ENCODE measurements around the gene PIM3. TPM values are rescaled to one million over a fixed set of nuclear protein-coding genes. Genes with fewer than 3 reads are reported as not detected.

PIM3 gene
- total and polyA plus RNA-seq, 10 of the 15 experiments (the other 5 are each of a cell fraction or from before 2014, with no cell fraction given): 0.31 to 60.8 (median 12.4) TPM

DNA sequence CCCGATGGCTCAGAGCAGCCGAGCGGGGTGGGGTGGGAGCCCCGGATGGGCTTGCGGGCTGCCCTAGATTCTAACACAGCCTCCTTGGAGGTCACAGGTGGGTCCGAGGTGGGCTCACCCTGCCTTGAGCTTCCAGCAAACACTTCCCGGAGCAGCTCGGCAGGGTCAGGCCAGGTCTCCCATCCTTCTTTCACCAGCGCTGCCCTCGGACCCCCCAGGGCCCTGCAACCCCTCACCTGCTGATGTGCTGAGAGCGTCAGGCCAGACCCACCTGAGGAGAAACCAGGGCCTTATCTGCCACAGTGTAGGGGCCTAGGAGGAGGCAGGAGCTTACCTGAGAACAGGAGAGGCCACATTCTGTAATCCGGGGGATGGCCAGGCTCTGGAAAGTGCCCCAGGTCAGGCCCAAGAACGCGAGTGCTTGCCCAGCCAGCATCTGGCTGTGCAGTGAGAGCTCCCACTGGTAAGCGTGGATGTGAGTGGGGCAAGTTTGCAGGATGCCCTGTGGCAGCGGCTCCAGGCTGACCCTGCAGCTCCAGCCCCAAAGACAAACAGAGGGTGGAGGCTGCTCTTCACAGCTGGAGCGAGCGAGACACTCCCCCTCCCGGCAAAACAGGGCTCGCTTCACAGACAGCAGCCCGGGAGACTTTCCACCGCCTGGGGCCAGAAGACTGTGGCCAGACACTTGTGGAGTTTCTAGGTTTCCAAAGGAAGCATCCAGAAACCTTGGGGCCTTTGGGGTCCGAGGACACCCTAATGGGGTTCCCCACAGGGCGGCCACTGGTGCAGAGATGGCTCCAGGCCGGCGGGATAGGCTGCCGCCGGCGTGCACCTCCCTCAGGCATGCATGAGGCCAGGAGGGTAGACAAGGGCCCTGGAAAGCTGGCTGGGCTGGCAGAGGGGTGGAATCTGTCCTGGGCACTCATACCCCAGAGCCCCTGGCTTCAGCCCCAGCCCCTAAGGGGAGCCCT, 51.9 kb downstream of the PIM3 start, which contains the start of gene IL17REL:
Gene IL17REL, minus strand, starts transcription at position 555 of the 971 bp plus-strand sequence. Its CDS starts 119 bp downstream, at position 436.
- no peak for DNase-seq (ENCODE audit: low read depth, low spot score)
- FAIRE-seq: no peak
- Histone ChIP-seq H3K27ac (ENCODE audit: control insufficient read depth, insufficient read depth) (no peak within 1 kb of the TSS; the same call in 1 of the 2 replicates), H3K4me1 (ENCODE audit: control insufficient read depth, insufficient read depth, low read length) (peaks cover 31% of the 10 kb centered on the region), H3K9ac (ENCODE audit: control insufficient read depth, insufficient read depth, low read length) (peak within 1 kb of the TSS; percentile 54; the same call in 1 of the 2 replicates), H3K4me2 (ENCODE audit: control insufficient read depth, insufficient read depth) (peak within 1 kb of the TSS; percentile 30; the same call in 1 of the 2 replicates), H3K4me3 (no peak within 1 kb of the TSS), H3K36me3 (ENCODE audit: control insufficient read depth in 2 of 2, insufficient read depth in 2 of 2, low read length in 1 of 2) (no peaks in the 10 kb centered on the region), H2AFZ (ENCODE audit: control insufficient read depth, low read depth, low read length) (no peak within 1 kb of the TSS; the same call in 1 of the 2 replicates), H3K79me2 (ENCODE audit: control insufficient read depth, insufficient read depth, low read length) (no peaks in the 10 kb centered on the region), H3K9me3 (replicated peaks; ENCODE audit: control insufficient read depth, insufficient read depth, low read length) (no peaks in the 10 kb centered on the region), H4K20me1 (ENCODE audit: control insufficient read depth, insufficient read depth) (no peaks in the 10 kb centered on the region), H3K27me3 (replicated peaks in 1 of 2; ENCODE audit: control insufficient read depth in 2 of 2, insufficient read depth in 2 of 2, low read length in 1 of 2) (no peaks in the 10 kb centered on the region; a peak in 1 of 4 replicates)
- ATAC-seq: no peak
- BruUV-seq (replicated peaks): no TSS peak
- in situ Hi-C loops (cut with MboI): no loop called here
- RAD21 ChIA-PET (ENCODE audit: unreplicated experiment): interaction anchor here (2.1 kb wide), 1 partner anchor 18 kb away, joined by 5 read pairs; no protein-coding TSS in a partner anchor
- SMC1A ChIA-PET (ENCODE audit: uncharacterized antibody, unreplicated experiment): no interaction called here
- CTCF ChIA-PET: interaction anchor here (3.0 kb wide), 1 partner anchor 82 kb away, joined by 11 read pairs; no protein-coding TSS in a partner anchor
- TF ChIP-seq, protein P1, sequence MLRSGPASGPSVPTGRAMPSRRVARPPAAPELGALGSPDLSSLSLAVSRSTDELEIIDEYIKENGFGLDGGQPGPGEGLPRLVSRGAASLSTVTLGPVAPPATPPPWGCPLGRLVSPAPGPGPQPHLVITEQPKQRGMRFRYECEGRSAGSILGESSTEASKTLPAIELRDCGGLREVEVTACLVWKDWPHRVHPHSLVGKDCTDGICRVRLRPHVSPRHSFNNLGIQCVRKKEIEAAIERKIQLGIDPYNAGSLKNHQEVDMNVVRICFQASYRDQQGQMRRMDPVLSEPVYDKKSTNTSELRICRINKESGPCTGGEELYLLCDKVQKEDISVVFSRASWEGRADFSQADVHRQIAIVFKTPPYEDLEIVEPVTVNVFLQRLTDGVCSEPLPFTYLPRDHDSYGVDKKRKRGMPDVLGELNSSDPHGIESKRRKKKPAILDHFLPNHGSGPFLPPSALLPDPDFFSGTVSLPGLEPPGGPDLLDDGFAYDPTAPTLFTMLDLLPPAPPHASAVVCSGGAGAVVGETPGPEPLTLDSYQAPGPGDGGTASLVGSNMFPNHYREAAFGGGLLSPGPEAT (IDR thresholded peaks at IDR 0.05; ENCODE audit: low read depth): no peak
- TF ChIP-seq YBX1 (IDR thresholded peaks at IDR 0.05): no peak
- no peak for TF ChIP-seq EED (IDR thresholded peaks at IDR 0.05; ENCODE audit: low read depth)
- no peak for TF ChIP-seq RCOR1 (conservative IDR thresholded peaks at IDR 0.05; ENCODE audit: low read depth, low read length)
- TF ChIP-seq NFIC (IDR thresholded peaks at IDR 0.05; ENCODE audit: low read depth, low read length): no peak
- no peak for TF ChIP-seq BCL11A (IDR thresholded peaks at IDR 0.05; ENCODE audit: low read depth, low read length)
- TF ChIP-seq CREB1 (IDR thresholded peaks at IDR 0.05; ENCODE audit: low read depth): no peak
- TF ChIP-seq, protein P2, sequence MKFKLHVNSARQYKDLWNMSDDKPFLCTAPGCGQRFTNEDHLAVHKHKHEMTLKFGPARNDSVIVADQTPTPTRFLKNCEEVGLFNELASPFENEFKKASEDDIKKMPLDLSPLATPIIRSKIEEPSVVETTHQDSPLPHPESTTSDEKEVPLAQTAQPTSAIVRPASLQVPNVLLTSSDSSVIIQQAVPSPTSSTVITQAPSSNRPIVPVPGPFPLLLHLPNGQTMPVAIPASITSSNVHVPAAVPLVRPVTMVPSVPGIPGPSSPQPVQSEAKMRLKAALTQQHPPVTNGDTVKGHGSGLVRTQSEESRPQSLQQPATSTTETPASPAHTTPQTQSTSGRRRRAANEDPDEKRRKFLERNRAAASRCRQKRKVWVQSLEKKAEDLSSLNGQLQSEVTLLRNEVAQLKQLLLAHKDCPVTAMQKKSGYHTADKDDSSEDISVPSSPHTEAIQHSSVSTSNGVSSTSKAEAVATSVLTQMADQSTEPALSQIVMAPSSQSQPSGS (IDR thresholded peaks at IDR 0.05; ENCODE audit: low read length): no peak
- TF ChIP-seq CHD4 (IDR thresholded peaks at IDR 0.05): no peak
- TF ChIP-seq RELA (IDR thresholded peaks at IDR 0.05; ENCODE audit: borderline replicate concordance, partially characterized antibody): no peak
- 84% methylated on average over 29 of the region's 29 CpGs for WGBS (ENCODE audit: insufficient coverage, insufficient replicate concordance, low lambda C conversion rate, missing lambda C conversion rate)
- POLR2A ChIA-PET: interaction anchor here (0.9 to 1.4 kb wide), 3 partner anchors 41 to 52 kb away, joined by 3 to 14 read pairs (median 3); no protein-coding TSS in a partner anchor
- intact Hi-C loops (cut with micrococcal nuclease; ENCODE audit: unreplicated experiment): no loop called here

Small RNA genes lying within 50 kb of the gene (microRNA-seq; reads per million reads assigned to microRNA genes)
- 1.1 reads per million for gene MIR6821

Small RNA genes lying within 50 kb of the gene (small RNA-seq; reads per million reads assigned to genes)
- gene MIR6821: 0.16 reads per million

Other genes starting within 250 kb of the PIM3 start
Only the 7 nearest of the 11 such genes appear.
- gene ZBED4, start 106.9 kb upstream of the PIM3 start, total RNA-seq (2014; rRNA removed): 14.1 and 14.7 TPM in 2 replicates
- gene ZBED4, start 106.9 kb upstream of the PIM3 start, total RNA-seq (2014; rRNA removed; fragmentation: Illumina TruSeq; extraction: Trizol): 9.0 and 9.9 TPM in 2 replicates
- 21.2 and 21.6 TPM in 2 replicates for gene ZBED4, start 106.9 kb upstream of the PIM3 start, total RNA-seq (2021)
- 3.9 and 6.1 TPM in 2 replicates for gene ZBED4, start 106.9 kb upstream of the PIM3 start, polyA plus RNA-seq (2011; rRNA removed)
- gene ZBED4, start 106.9 kb upstream of the PIM3 start, polyA plus RNA-seq (2014; fragmentation: Illumina TruSeq; extraction: Trizol): 10.6 and 14.9 TPM in 2 replicates
- 1 to 10 TPM; 2.3 to 2.7 TPM for gene ZBED4, start 106.9 kb upstream of the PIM3 start, polyA plus RNA-seq (2014; fragmentation: Nextera tagmentation; extraction: Ambion mirVana)
- gene ZBED4, start 106.9 kb upstream of the PIM3 start, polyA plus RNA-seq (2014; rRNA removed): 10.6 and 11.0 TPM in 2 replicates
- gene ZBED4, start 106.9 kb upstream of the PIM3 start, polyA plus RNA-seq (2016; fragmentation: Nextera tagmentation; extraction: Ambion mirVana): 10 to 100 TPM; 14.9 to 16.8 TPM
- 9.8 and 10.5 TPM in 2 replicates for gene ALG12, start 42.3 kb upstream of the PIM3 start, total RNA-seq (2014; rRNA removed)
- gene ALG12, start 42.3 kb upstream of the PIM3 start, total RNA-seq (2014; rRNA removed; fragmentation: Illumina TruSeq; extraction: Trizol): 3.3 and 3.7 TPM in 2 replicates
- gene ALG12, start 42.3 kb upstream of the PIM3 start, total RNA-seq (2021): 15.8 and 16.6 TPM in 2 replicates
- gene ALG12, start 42.3 kb upstream of the PIM3 start, polyA plus RNA-seq (2011; rRNA removed): 2.2 and 5.2 TPM in 2 replicates
- 0.79 and 4.3 TPM in 2 replicates for gene ALG12, start 42.3 kb upstream of the PIM3 start, polyA plus RNA-seq (2014; fragmentation: Illumina TruSeq; extraction: Trizol)
- gene ALG12, start 42.3 kb upstream of the PIM3 start, polyA plus RNA-seq (2014; fragmentation: Nextera tagmentation; extraction: Ambion mirVana): under 1 TPM; 0.22 to 0.37 TPM
- gene ALG12, start 42.3 kb upstream of the PIM3 start, polyA plus RNA-seq (2014; rRNA removed): 8.0 and 9.7 TPM in 2 replicates
- gene ALG12, start 42.3 kb upstream of the PIM3 start, polyA plus RNA-seq (2016; fragmentation: Nextera tagmentation; extraction: Ambion mirVana): 10 to 100 TPM; 17.9 to 23.4 TPM
- 37.9 and 49.5 TPM in 2 replicates for gene CRELD2, start 42.1 kb upstream of the PIM3 start, total RNA-seq (2014; rRNA removed)
- gene CRELD2, start 42.1 kb upstream of the PIM3 start, total RNA-seq (2014; rRNA removed; fragmentation: Illumina TruSeq; extraction: Trizol): 16.1 and 16.5 TPM in 2 replicates
- gene CRELD2, start 42.1 kb upstream of the PIM3 start, total RNA-seq (2021): 40.6 and 48.1 TPM in 2 replicates
- gene CRELD2, start 42.1 kb upstream of the PIM3 start, polyA plus RNA-seq (2011; rRNA removed): 8.4 and 14.0 TPM in 2 replicates
- gene CRELD2, start 42.1 kb upstream of the PIM3 start, polyA plus RNA-seq (2014; fragmentation: Illumina TruSeq; extraction: Trizol): 3.2 and 11.9 TPM in 2 replicates
- gene CRELD2, start 42.1 kb upstream of the PIM3 start, polyA plus RNA-seq (2014; fragmentation: Nextera tagmentation; extraction: Ambion mirVana): 10 to 100 TPM in 1 of 2 experiments, 1 to 10 TPM in 1; 9.4 to 15.0 TPM
- 35.7 and 45.0 TPM in 2 replicates for gene CRELD2, start 42.1 kb upstream of the PIM3 start, polyA plus RNA-seq (2014; rRNA removed)
- gene CRELD2, start 42.1 kb upstream of the PIM3 start, polyA plus RNA-seq (2016; fragmentation: Nextera tagmentation; extraction: Ambion mirVana): 100 to 1,000 TPM in 1 of 2 experiments, 10 to 100 TPM in 1; 97.0 to 111 TPM
- not detected in 2 replicates for gene IL17REL, start 52.0 kb downstream of the PIM3 start, total RNA-seq (2014; rRNA removed)
- not detected in 2 replicates for gene IL17REL, start 52.0 kb downstream of the PIM3 start, total RNA-seq (2014; rRNA removed; fragmentation: Illumina TruSeq; extraction: Trizol)
- gene IL17REL, start 52.0 kb downstream of the PIM3 start, total RNA-seq (2021): not detected in 2 replicates
- 0.03 TPM in 1 of 2 replicates, not detected in the other for gene IL17REL, start 52.0 kb downstream of the PIM3 start, polyA plus RNA-seq (2011; rRNA removed)
- not detected in 2 replicates for gene IL17REL, start 52.0 kb downstream of the PIM3 start, polyA plus RNA-seq (2014; fragmentation: Illumina TruSeq; extraction: Trizol)
- not detected for gene IL17REL, start 52.0 kb downstream of the PIM3 start, polyA plus RNA-seq (2014; fragmentation: Nextera tagmentation; extraction: Ambion mirVana)
- gene IL17REL, start 52.0 kb downstream of the PIM3 start, polyA plus RNA-seq (2014; rRNA removed): 0.06 TPM in 1 of 2 replicates, not detected in the other
- not detected for gene IL17REL, start 52.0 kb downstream of the PIM3 start, polyA plus RNA-seq (2016; fragmentation: Nextera tagmentation; extraction: Ambion mirVana)
- not detected in 2 replicates for gene TTLL8, start 97.5 kb downstream of the PIM3 start, total RNA-seq (2014; rRNA removed)
- not detected in 2 replicates for gene TTLL8, start 97.5 kb downstream of the PIM3 start, total RNA-seq (2014; rRNA removed; fragmentation: Illumina TruSeq; extraction: Trizol)
- gene TTLL8, start 97.5 kb downstream of the PIM3 start, total RNA-seq (2021): not detected in 2 replicates
- not detected in 2 replicates for gene TTLL8, start 97.5 kb downstream of the PIM3 start, polyA plus RNA-seq (2011; rRNA removed)
- not detected in 2 replicates for gene TTLL8, start 97.5 kb downstream of the PIM3 start, polyA plus RNA-seq (2014; fragmentation: Illumina TruSeq; extraction: Trizol)
- not detected for gene TTLL8, start 97.5 kb downstream of the PIM3 start, polyA plus RNA-seq (2014; fragmentation: Nextera tagmentation; extraction: Ambion mirVana)
- not detected in 2 replicates for gene TTLL8, start 97.5 kb downstream of the PIM3 start, polyA plus RNA-seq (2014; rRNA removed)
- not detected for gene TTLL8, start 97.5 kb downstream of the PIM3 start, polyA plus RNA-seq (2016; fragmentation: Nextera tagmentation; extraction: Ambion mirVana)
- gene MLC1, start 124.7 kb downstream of the PIM3 start, total RNA-seq (2014; rRNA removed): not detected in 2 replicates
- not detected in 2 replicates for gene MLC1, start 124.7 kb downstream of the PIM3 start, total RNA-seq (2014; rRNA removed; fragmentation: Illumina TruSeq; extraction: Trizol)
- gene MLC1, start 124.7 kb downstream of the PIM3 start, total RNA-seq (2021): not detected in 2 replicates
- gene MLC1, start 124.7 kb downstream of the PIM3 start, polyA plus RNA-seq (2011; rRNA removed): 0.07 TPM in 1 of 2 replicates, not detected in the other
- gene MLC1, start 124.7 kb downstream of the PIM3 start, polyA plus RNA-seq (2014; fragmentation: Illumina TruSeq; extraction: Trizol): 0.03 TPM in 1 of 2 replicates, not detected in the other
- not detected for gene MLC1, start 124.7 kb downstream of the PIM3 start, polyA plus RNA-seq (2014; fragmentation: Nextera tagmentation; extraction: Ambion mirVana)
- not detected in 2 replicates for gene MLC1, start 124.7 kb downstream of the PIM3 start, polyA plus RNA-seq (2014; rRNA removed)
- under 1 TPM in 1 of 2 experiments, not detected in 1; 0.15 TPM for gene MLC1, start 124.7 kb downstream of the PIM3 start, polyA plus RNA-seq (2016; fragmentation: Nextera tagmentation; extraction: Ambion mirVana)
- gene MOV10L1, start 129.2 kb downstream of the PIM3 start, total RNA-seq (2014; rRNA removed): not detected in 2 replicates
- gene MOV10L1, start 129.2 kb downstream of the PIM3 start, total RNA-seq (2014; rRNA removed; fragmentation: Illumina TruSeq; extraction: Trizol): not detected in 2 replicates
- gene MOV10L1, start 129.2 kb downstream of the PIM3 start, total RNA-seq (2021): not detected in 2 replicates
- not detected in 2 replicates for gene MOV10L1, start 129.2 kb downstream of the PIM3 start, polyA plus RNA-seq (2011; rRNA removed)
- not detected in 2 replicates for gene MOV10L1, start 129.2 kb downstream of the PIM3 start, polyA plus RNA-seq (2014; fragmentation: Illumina TruSeq; extraction: Trizol)
- gene MOV10L1, start 129.2 kb downstream of the PIM3 start, polyA plus RNA-seq (2014; fragmentation: Nextera tagmentation; extraction: Ambion mirVana): not detected
- gene MOV10L1, start 129.2 kb downstream of the PIM3 start, polyA plus RNA-seq (2014; rRNA removed): 0.22 TPM in 1 of 2 replicates, not detected in the other
- not detected for gene MOV10L1, start 129.2 kb downstream of the PIM3 start, polyA plus RNA-seq (2016; fragmentation: Nextera tagmentation; extraction: Ambion mirVana)